Neural progenitor cell (in vitro differentiated cells): ENCODE results near the gene CBLC.

Experiments
- EZH2 ChIP-seq: fragments of 200-600 bp; sonication (generic); IDR thresholded peaks from 2 replicates; pipeline ENCODE4 v1.6.1; 2017; ENCODE audit warnings: antibody characterized with exemption, mild to moderate bottlenecking, moderate library complexity
- TF ChIP-seq, protein P1 (sequence below): fragments of 200-600 bp; sonication (generic); IDR thresholded peaks from 2 replicates; pipeline ENCODE4 v1.5.1; 2017; ENCODE audit warnings: antibody characterized with exemption, mild to moderate bottlenecking

DNA sequence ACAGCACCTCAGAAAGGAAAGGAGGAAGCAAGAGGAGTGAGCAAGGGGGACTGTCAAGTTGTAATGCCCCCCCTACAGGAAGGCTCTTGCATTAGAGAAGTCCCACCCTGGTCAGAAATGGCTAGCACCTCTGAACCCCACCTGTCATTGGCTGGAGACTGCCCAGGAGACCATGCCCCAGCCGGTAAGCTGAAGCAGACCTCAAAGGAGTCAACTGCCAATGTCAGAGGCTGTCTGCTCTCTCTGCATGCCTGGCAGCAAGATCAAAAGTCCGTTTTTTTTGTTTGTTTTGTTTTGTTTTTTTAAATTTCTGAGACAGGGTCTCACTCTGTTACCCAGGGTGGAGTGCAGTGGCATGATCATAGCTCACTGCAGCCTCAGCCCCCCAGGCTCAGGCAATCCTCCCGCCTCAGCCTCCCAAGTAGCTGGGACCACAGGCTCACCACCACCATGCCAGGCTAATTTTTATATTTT, 37.3 kb upstream of the CBLC start:
- TF ChIP-seq, protein P1, sequence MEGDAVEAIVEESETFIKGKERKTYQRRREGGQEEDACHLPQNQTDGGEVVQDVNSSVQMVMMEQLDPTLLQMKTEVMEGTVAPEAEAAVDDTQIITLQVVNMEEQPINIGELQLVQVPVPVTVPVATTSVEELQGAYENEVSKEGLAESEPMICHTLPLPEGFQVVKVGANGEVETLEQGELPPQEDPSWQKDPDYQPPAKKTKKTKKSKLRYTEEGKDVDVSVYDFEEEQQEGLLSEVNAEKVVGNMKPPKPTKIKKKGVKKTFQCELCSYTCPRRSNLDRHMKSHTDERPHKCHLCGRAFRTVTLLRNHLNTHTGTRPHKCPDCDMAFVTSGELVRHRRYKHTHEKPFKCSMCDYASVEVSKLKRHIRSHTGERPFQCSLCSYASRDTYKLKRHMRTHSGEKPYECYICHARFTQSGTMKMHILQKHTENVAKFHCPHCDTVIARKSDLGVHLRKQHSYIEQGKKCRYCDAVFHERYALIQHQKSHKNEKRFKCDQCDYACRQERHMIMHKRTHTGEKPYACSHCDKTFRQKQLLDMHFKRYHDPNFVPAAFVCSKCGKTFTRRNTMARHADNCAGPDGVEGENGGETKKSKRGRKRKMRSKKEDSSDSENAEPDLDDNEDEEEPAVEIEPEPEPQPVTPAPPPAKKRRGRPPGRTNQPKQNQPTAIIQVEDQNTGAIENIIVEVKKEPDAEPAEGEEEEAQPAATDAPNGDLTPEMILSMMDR = no peak
- TF ChIP-seq EZH2 = no peak
